HEK293 (cell line): Measurements from ENCODE around the gene NCOR2.

ENCODE experiments used
- GFI1B ChIP-seq: fragments of 450-650 bp; formaldehyde crosslinking; IDR thresholded peaks from 2 replicates; pipeline ENCODE4 v1.5.1; 2016; ENCODE audit warnings: missing biosample characterization, missing genetic modification characterization
- GLIS2 ChIP-seq: fragments of 450-650 bp; formaldehyde crosslinking; IDR thresholded peaks from 2 replicates; pipeline ENCODE4 v1.5.1; 2016; ENCODE audit warnings: missing biosample characterization, missing genetic modification characterization
- HOXA7 ChIP-seq: sonication (generic); formaldehyde crosslinking; IDR thresholded peaks from 2 replicates; pipeline ENCODE4 v1.8.1; 2022; ENCODE audit warnings: missing genetic modification reagents, borderline replicate concordance
- KLF16 ChIP-seq: fragments of 450-650 bp; formaldehyde crosslinking; IDR thresholded peaks from 2 replicates; pipeline ENCODE4 v1.5.1; 2017; ENCODE audit warnings: missing biosample characterization, missing genetic modification characterization
- OVOL3 ChIP-seq: fragments of 450-650 bp; formaldehyde crosslinking; IDR thresholded peaks from 2 replicates; pipeline ENCODE4 v1.5.1; 2016; ENCODE audit warnings: missing biosample characterization, missing genetic modification characterization
- PRDM1 ChIP-seq: fragments of 450-650 bp; formaldehyde crosslinking; IDR thresholded peaks from 2 replicates; pipeline ENCODE4; 2016; ENCODE audit warnings: missing biosample characterization, missing genetic modification characterization
- REPIN1 ChIP-seq: fragments of 450-650 bp; formaldehyde crosslinking; IDR thresholded peaks from 2 replicates; pipeline ENCODE4 v1.5.1; 2017; ENCODE audit warnings: missing biosample characterization, missing genetic modification characterization, low read depth
- TCF7L2 ChIP-seq: IDR thresholded peaks from 2 replicates; pipeline ENCODE4 v1.6.1; 2011; ENCODE audit warnings: low read depth, mild to moderate bottlenecking, inconsistent platforms, low read length, moderate library complexity, borderline replicate concordance
- TRIM28 ChIP-seq: IDR thresholded peaks from 2 replicates; pipeline ENCODE4 v1.6.1; 2011; ENCODE audit warnings: low read length, control low read depth, borderline replicate concordance
- ZBTB1 ChIP-seq: fragments of 450-650 bp; formaldehyde crosslinking; IDR thresholded peaks from 2 replicates; pipeline ENCODE4 v1.5.1; 2016; ENCODE audit warnings: missing biosample characterization, missing genetic modification characterization
- ZFP37 ChIP-seq: fragments of 450-650 bp; formaldehyde crosslinking; IDR thresholded peaks from 2 replicates; pipeline ENCODE4 v1.5.1; 2016; ENCODE audit warnings: missing biosample characterization, missing genetic modification characterization
- ZFP69B ChIP-seq: fragments of 450-650 bp; formaldehyde crosslinking; IDR thresholded peaks from 2 replicates; pipeline ENCODE4 v1.5.1; 2016; ENCODE audit warnings: missing biosample characterization, missing genetic modification characterization
- ZNF114 ChIP-seq: fragments of 450-650 bp; formaldehyde crosslinking; IDR thresholded peaks from 2 replicates; pipeline ENCODE4 v1.5.0; 2017; ENCODE audit warnings: missing biosample characterization, missing genetic modification characterization
- ZNF121 ChIP-seq: fragments of 450-650 bp; formaldehyde crosslinking; IDR thresholded peaks from 2 replicates; pipeline ENCODE4 v1.5.1; 2016; ENCODE audit warnings: missing biosample characterization, missing genetic modification characterization
- ZNF157 ChIP-seq: fragments of 450-650 bp; formaldehyde crosslinking; IDR thresholded peaks from 2 replicates; pipeline ENCODE4 v1.5.1; 2016; ENCODE audit warnings: missing biosample characterization, missing genetic modification characterization
- ZNF302 ChIP-seq: fragments of 450-650 bp; formaldehyde crosslinking; IDR thresholded peaks from 2 replicates; pipeline ENCODE4 v1.5.1; 2016; ENCODE audit warnings: missing biosample characterization, missing genetic modification characterization, low read depth
- ZNF366 ChIP-seq: fragments of 450-650 bp; formaldehyde crosslinking; conservative IDR thresholded peaks from 2 replicates; pipeline ENCODE4 v1.5.1; 2016; ENCODE audit warnings: missing biosample characterization, missing genetic modification characterization
- ZNF433 ChIP-seq: fragments of 450-650 bp; formaldehyde crosslinking; IDR thresholded peaks from 2 replicates; pipeline ENCODE4 v1.5.1; 2016; ENCODE audit warnings: missing biosample characterization, missing genetic modification characterization, low read depth
- ZNF548 ChIP-seq: fragments of 450-650 bp; formaldehyde crosslinking; IDR thresholded peaks from 2 replicates; pipeline ENCODE4 v1.5.1; 2016; ENCODE audit warnings: missing biosample characterization, missing genetic modification characterization
- ZNF561 ChIP-seq: fragments of 450-650 bp; IDR thresholded peaks from 2 replicates; pipeline ENCODE4 v1.5.1; 2018; ENCODE audit warnings: missing biosample characterization, missing genetic modification characterization, borderline replicate concordance
- ZNF571 ChIP-seq: fragments of 450-650 bp; formaldehyde crosslinking; IDR thresholded peaks from 2 replicates; pipeline ENCODE4 v1.5.0; 2017; ENCODE audit warnings: missing biosample characterization, missing genetic modification characterization
- ZNF596 ChIP-seq: fragments of 450-650 bp; IDR thresholded peaks from 2 replicates; pipeline ENCODE4 v1.5.0; 2018; ENCODE audit warnings: missing biosample characterization, mild to moderate bottlenecking, missing genetic modification characterization, moderate library complexity
- ZNF837 ChIP-seq: fragments of 450-650 bp; formaldehyde crosslinking; IDR thresholded peaks from 2 replicates; pipeline ENCODE4 v1.5.1; 2016; ENCODE audit warnings: missing biosample characterization, missing genetic modification characterization
- TF ChIP-seq, protein P1 (sequence below): fragments of 450-650 bp; formaldehyde crosslinking; IDR thresholded peaks from 2 replicates; pipeline ENCODE4 v1.5.1; 2016; ENCODE audit warnings: missing biosample characterization, missing genetic modification characterization
- TF ChIP-seq, protein P2 (sequence below): fragments of 450-650 bp; formaldehyde crosslinking; IDR thresholded peaks from 2 replicates; pipeline ENCODE4 v1.5.1; 2016; ENCODE audit warnings: missing biosample characterization, missing genetic modification characterization
- TF ChIP-seq, protein P3 (sequence below): fragments of 450-650 bp; formaldehyde crosslinking; IDR thresholded peaks from 2 replicates; pipeline ENCODE4 v1.5.1; 2016; ENCODE audit warnings: missing biosample characterization, missing genetic modification characterization, borderline replicate concordance
- TF ChIP-seq, protein P4 (sequence below): fragments of 450-650 bp; IDR thresholded peaks from 2 replicates; pipeline ENCODE4 v1.5.1; 2018; ENCODE audit warnings: missing biosample characterization, missing genetic modification characterization
- TF ChIP-seq, protein P5 (sequence below): fragments of 450-650 bp; formaldehyde crosslinking; IDR thresholded peaks from 2 replicates; pipeline ENCODE4 v1.5.1; 2017; ENCODE audit warnings: missing biosample characterization, missing genetic modification characterization

The NCOR2 gene

DNA sequence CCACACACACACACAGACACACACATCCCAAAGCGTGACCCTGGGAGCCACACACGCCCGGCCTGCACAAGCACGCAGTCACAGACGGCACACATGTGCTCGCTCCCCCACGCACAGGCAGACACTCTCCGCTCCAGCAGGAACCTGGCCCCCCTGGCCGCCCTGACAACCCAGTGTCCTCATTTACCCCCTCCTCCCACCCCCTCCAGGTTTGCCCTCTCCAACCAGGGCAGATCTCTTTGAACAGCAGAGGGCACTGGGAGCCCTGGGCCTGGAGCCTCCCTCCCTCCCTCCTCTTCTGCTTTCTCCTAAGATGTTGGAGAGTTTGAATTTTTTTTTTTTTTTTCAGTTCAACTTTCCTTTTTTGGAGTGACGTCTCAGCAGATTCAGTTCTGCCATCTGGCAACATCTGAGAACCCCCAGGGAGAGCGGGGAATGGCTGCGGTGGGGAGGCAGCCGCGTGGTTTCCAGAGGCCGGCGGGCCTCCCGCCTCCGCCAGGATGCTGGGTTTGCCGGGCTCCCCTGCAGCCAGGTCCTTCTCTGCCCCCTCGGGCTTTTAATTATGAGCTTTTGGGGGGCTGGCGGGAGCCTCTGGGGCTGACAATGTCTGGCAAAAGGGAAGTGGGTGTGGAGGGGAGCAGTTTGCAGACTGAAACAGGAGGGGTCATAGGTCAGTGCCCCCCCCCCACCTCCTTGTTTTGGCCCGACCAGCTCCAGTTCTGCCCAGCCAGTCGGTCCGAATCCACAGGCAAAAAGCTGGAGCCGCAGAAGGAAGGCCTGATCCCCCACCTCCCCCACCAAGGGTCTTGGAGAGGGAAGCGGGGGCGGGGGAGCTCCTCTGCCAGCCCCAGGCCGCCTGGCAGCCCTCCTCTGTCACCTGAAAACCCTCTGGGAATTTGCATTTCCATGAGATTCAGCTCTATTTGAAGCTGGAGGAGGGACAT, 1.3 kb upstream of the NCOR2 start (continued):
- TF ChIP-seq, protein P1, sequence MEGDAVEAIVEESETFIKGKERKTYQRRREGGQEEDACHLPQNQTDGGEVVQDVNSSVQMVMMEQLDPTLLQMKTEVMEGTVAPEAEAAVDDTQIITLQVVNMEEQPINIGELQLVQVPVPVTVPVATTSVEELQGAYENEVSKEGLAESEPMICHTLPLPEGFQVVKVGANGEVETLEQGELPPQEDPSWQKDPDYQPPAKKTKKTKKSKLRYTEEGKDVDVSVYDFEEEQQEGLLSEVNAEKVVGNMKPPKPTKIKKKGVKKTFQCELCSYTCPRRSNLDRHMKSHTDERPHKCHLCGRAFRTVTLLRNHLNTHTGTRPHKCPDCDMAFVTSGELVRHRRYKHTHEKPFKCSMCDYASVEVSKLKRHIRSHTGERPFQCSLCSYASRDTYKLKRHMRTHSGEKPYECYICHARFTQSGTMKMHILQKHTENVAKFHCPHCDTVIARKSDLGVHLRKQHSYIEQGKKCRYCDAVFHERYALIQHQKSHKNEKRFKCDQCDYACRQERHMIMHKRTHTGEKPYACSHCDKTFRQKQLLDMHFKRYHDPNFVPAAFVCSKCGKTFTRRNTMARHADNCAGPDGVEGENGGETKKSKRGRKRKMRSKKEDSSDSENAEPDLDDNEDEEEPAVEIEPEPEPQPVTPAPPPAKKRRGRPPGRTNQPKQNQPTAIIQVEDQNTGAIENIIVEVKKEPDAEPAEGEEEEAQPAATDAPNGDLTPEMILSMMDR (tag by site-specific recombination): peak; percentile 34
- TF ChIP-seq ZNF571: no peak
- TF ChIP-seq OVOL3: no peak
- no peak for TF ChIP-seq ZNF366 (tag by site-specific recombination)
- no peak for TF ChIP-seq ZNF114 (tag by site-specific recombination)
- peak; percentile 16; the same call in 1 of the 2 replicates for TF ChIP-seq ZFP69B (tag by site-specific recombination)
- no peak for TF ChIP-seq KLF16 (tag by site-specific recombination)
- no peak for TF ChIP-seq ZNF837 (tag by site-specific recombination)
- no peak for TF ChIP-seq GFI1B (tag by site-specific recombination)
- no peak for TF ChIP-seq ZNF121 (tag by site-specific recombination)
- no peak for TF ChIP-seq ZNF157 (tag by site-specific recombination)
- TF ChIP-seq, protein P2, sequence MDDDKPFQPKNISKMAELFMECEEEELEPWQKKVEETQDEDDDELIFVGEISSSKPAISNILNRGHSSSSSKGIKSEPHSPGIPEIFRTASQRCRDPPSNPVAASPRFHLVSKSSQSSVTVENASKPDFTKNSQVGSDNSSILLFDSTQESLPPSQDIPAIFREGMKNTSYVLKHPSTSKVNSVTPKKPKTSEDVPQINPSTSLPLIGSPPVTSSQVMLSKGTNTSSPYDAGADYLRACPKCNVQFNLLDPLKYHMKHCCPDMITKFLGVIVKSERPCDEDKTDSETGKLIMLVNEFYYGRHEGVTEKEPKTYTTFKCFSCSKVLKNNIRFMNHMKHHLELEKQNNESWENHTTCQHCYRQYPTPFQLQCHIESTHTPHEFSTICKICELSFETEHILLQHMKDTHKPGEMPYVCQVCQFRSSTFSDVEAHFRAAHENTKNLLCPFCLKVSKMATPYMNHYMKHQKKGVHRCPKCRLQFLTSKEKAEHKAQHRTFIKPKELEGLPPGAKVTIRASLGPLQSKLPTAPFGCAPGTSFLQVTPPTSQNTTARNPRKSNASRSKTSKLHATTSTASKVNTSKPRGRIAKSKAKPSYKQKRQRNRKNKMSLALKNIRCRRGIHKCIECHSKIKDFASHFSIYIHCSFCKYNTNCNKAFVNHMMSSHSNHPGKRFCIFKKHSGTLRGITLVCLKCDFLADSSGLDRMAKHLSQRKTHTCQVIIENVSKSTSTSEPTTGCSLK: no peak
- no peak for TF ChIP-seq TCF7L2
- TF ChIP-seq ZNF596 (tag by site-specific recombination): no peak
- TF ChIP-seq, protein P3, sequence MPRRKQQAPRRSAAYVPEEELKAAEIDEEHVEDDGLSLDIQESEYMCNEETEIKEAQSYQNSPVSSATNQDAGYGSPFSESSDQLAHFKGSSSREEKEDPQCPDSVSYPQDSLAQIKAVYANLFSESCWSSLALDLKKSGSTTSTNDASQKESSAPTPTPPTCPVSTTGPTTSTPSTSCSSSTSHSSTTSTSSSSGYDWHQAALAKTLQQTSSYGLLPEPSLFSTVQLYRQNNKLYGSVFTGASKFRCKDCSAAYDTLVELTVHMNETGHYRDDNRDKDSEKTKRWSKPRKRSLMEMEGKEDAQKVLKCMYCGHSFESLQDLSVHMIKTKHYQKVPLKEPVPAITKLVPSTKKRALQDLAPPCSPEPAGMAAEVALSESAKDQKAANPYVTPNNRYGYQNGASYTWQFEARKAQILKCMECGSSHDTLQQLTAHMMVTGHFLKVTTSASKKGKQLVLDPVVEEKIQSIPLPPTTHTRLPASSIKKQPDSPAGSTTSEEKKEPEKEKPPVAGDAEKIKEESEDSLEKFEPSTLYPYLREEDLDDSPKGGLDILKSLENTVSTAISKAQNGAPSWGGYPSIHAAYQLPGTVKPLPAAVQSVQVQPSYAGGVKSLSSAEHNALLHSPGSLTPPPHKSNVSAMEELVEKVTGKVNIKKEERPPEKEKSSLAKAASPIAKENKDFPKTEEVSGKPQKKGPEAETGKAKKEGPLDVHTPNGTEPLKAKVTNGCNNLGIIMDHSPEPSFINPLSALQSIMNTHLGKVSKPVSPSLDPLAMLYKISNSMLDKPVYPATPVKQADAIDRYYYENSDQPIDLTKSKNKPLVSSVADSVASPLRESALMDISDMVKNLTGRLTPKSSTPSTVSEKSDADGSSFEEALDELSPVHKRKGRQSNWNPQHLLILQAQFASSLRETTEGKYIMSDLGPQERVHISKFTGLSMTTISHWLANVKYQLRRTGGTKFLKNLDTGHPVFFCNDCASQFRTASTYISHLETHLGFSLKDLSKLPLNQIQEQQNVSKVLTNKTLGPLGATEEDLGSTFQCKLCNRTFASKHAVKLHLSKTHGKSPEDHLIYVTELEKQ (tag by site-specific recombination): no peak
- no peak for TF ChIP-seq ZNF548
- peak; percentile 39; the same call in 1 of the 2 replicates for TF ChIP-seq ZNF561 (tag by site-specific recombination)
- no peak for TF ChIP-seq ZFP37 (tag by site-specific recombination)
- no peak for TF ChIP-seq TRIM28
- TF ChIP-seq ZNF433 (tag by site-specific recombination): no peak
- no peak for TF ChIP-seq HOXA7 (CRISPR knock-in tag)
- no peak for TF ChIP-seq ZNF302 (tag by site-specific recombination)
- TF ChIP-seq PRDM1: peak; percentile 94
- TF ChIP-seq, protein P4, sequence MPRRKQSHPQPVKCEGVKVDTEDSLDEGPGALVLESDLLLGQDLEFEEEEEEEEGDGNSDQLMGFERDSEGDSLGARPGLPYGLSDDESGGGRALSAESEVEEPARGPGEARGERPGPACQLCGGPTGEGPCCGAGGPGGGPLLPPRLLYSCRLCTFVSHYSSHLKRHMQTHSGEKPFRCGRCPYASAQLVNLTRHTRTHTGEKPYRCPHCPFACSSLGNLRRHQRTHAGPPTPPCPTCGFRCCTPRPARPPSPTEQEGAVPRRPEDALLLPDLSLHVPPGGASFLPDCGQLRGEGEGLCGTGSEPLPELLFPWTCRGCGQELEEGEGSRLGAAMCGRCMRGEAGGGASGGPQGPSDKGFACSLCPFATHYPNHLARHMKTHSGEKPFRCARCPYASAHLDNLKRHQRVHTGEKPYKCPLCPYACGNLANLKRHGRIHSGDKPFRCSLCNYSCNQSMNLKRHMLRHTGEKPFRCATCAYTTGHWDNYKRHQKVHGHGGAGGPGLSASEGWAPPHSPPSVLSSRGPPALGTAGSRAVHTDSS (tag by site-specific recombination): no peak
- no peak for TF ChIP-seq REPIN1
- TF ChIP-seq, protein P5, sequence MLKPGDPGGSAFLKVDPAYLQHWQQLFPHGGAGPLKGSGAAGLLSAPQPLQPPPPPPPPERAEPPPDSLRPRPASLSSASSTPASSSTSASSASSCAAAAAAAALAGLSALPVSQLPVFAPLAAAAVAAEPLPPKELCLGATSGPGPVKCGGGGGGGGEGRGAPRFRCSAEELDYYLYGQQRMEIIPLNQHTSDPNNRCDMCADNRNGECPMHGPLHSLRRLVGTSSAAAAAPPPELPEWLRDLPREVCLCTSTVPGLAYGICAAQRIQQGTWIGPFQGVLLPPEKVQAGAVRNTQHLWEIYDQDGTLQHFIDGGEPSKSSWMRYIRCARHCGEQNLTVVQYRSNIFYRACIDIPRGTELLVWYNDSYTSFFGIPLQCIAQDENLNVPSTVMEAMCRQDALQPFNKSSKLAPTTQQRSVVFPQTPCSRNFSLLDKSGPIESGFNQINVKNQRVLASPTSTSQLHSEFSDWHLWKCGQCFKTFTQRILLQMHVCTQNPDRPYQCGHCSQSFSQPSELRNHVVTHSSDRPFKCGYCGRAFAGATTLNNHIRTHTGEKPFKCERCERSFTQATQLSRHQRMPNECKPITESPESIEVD (tag by site-specific recombination): no peak
- no peak; the same call in none of the 2 replicates for TF ChIP-seq GLIS2 (tag by site-specific recombination)
- no peak for TF ChIP-seq ZBTB1 (tag by site-specific recombination)
